Right lobe of liver (tissue), 4 donors: ENCODE results near the gene DOCK1.

Experiments used
- CTCF ChIP-seq, 4 donors: fragments of 200-600 bp in 3 of 4; fragments of 450-650 bp in 1 of 4; IDR thresholded peaks; one replicate each; pipeline versions ENCODE4 v1.5.1 to v1.8.0; 2016 to 2022; ENCODE audit warnings: antibody characterized with exemption in 4 of 4, mild to moderate bottlenecking in 2 of 4
- POLR2A ChIP-seq: fragments of 450-650 bp; IDR thresholded peaks from one replicate; pipeline ENCODE4 v1.6.1; 2017; ENCODE audit warnings: antibody characterized with exemption, mild to moderate bottlenecking
- donor health status: DM: no; HTN: no; CAD: no.
- donor health status: DM: no; HTN: no; CAD: no.
- donor health status: DM: no; HTN: yes; CAD: no.

GRCh38 chr10:126909147-126909546 lies 3.9 kb downstream of the DOCK1 start:
- TF ChIP-seq CTCF (IDR thresholded peaks at IDR 0.05): no peak
- TF ChIP-seq POLR2A: no peak
